GM12875 (cell line): ENCODE data around the gene ADAMTS12.

Source experiments
- H3K4me3 ChIP-seq: one replicate; pipeline ENCODE4 v1.5.1; 2011; ENCODE audit warnings: low read depth, low read length, control low read depth
- TF ChIP-seq, protein P1 (sequence below): IDR thresholded peaks from 2 replicates; pipeline ENCODE4 v1.5.1; 2011; ENCODE audit warnings: low read depth, mild to moderate bottlenecking, control low read depth, inconsistent platforms, low read length, moderate library complexity, borderline replicate concordance; ENCODE audit not compliant: insufficient read depth

ADAMTS12 gene

DNA sequence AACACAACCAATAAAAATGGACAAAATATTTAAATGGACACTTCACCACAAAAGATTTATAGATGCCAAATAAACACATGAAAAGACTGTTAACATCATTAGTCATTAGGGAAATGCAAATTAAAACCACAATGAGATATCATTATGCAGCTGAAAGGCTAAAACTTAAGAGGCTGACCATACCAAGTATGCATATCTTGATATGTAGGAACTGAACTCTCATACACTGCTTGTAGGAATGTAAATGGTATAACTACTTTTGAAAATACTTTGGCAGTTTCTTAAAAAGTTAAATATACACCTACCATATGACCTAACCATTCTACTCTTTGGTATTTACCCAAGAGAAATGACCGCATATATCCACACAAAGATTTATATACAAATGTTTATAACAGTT lies 13.6 kb upstream of the ADAMTS12 start:
- TF ChIP-seq, protein P1, sequence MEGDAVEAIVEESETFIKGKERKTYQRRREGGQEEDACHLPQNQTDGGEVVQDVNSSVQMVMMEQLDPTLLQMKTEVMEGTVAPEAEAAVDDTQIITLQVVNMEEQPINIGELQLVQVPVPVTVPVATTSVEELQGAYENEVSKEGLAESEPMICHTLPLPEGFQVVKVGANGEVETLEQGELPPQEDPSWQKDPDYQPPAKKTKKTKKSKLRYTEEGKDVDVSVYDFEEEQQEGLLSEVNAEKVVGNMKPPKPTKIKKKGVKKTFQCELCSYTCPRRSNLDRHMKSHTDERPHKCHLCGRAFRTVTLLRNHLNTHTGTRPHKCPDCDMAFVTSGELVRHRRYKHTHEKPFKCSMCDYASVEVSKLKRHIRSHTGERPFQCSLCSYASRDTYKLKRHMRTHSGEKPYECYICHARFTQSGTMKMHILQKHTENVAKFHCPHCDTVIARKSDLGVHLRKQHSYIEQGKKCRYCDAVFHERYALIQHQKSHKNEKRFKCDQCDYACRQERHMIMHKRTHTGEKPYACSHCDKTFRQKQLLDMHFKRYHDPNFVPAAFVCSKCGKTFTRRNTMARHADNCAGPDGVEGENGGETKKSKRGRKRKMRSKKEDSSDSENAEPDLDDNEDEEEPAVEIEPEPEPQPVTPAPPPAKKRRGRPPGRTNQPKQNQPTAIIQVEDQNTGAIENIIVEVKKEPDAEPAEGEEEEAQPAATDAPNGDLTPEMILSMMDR, result no peak
- H3K4me3 ChIP-seq, result no peak overlapping the region

DNA sequence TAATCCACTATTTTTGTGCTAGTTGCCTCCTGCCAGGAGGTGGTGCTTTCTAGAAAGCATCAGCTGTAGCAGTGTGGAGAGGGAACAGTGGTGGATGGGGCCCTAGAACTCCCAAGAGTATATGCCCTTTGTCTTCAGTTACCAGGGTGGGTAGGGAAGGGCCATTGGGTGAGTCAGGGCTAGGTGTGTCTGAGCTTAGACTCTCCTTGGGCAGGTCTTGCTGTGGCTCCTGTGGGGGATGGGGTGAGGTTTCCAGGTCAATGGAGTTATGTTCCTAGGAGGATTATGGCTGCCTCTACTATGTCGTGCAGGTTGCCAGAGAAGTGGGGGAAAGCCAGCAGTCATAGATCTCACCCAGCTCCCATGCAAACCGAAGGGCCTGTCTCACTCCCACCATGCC lies 11.3 kb upstream of the ADAMTS12 start:
- H3K4me3 ChIP-seq, result no peak overlapping the region
- TF ChIP-seq, protein P1, result no peak

DNA sequence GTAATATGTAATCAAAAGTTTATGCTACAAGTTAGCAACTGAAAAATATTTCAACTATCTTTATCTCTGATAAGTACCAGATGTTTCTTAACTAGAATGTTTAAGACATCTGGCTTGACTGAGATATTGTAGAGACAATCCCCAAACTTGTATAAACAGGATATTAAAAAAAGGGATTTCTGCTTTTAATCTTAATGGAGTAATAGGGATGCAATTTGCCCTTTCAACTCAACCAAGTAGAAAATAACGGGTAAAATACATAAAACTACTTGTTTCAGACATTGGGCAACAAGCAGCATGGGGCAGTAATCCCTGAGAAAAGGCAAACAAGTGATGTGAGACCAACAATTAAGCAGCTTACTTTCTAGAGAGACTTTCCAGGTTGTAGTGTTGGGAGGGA lies 9.4 kb upstream of the ADAMTS12 start:
- TF ChIP-seq, protein P1, result no peak
- no peak overlapping the region for H3K4me3 ChIP-seq

DNA sequence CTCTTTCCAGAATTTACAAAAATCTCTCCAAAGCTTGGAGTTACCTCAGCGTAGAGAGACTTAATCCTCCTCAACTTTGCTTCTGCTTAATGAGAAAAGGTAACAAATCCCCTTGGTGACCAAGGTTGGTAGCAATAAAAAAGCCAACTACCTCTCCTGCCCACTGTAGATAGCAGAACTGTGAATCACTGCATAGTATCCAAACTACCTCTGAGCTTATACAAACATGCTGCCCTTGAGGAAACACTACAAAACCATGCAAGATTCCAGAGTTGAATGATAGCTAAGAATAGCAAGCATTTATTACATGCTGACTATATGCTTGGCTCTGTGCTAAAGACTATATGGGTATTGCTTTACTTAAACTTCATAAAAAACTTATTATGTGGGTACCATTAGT lies 2.8 kb upstream of the ADAMTS12 start:
- TF ChIP-seq, protein P1, result no peak
- no peak overlapping the region for H3K4me3 ChIP-seq

DNA sequence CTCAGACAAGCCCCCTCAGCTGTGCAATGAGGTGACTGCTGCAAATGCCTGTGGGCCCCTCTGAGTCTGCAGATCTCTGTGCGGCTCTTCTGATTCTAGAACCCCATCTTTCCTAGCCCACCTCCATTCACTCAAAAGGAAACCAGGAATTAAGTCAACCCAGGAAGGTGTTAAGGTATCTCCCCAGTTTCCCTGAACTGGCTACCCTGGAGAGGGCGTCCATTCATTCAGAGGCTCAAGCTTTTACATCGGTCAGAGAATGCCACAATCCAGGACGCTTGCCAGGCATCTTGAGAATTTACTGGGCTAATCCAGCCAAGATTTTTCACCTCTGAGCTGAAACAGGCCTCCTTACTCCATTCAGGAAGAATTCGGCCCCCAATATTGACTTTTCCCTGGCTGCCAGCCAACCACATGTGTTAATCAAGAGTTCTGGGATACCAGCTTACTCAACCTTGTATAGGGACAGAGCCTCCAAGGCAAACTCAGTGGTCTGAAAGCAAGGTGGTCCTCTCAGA lies 889 bp upstream of the ADAMTS12 start:
- TF ChIP-seq, protein P1, result no peak
- no peak overlapping the region for H3K4me3 ChIP-seq

DNA sequence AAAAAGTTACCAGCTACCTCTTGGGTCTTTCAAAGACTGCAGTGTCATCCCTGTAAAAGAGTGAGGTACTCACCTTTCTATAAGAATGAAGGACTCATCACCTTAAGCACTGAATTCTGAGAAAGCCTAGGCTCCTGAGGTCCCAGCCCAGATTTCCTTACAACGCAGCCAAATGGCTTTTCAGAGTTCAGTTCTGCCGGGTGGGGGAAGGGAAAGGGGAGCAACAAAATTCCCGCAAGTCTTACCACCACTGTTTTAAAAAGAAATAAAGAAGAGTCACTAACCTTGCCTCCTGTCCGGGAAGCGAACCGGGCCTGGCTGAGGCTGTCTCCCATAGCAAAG lies 373 bp downstream of the ADAMTS12 start:
- TF ChIP-seq, protein P1, result no peak
- H3K4me3 ChIP-seq, result peak overlapping the region; percentile 21

DNA sequence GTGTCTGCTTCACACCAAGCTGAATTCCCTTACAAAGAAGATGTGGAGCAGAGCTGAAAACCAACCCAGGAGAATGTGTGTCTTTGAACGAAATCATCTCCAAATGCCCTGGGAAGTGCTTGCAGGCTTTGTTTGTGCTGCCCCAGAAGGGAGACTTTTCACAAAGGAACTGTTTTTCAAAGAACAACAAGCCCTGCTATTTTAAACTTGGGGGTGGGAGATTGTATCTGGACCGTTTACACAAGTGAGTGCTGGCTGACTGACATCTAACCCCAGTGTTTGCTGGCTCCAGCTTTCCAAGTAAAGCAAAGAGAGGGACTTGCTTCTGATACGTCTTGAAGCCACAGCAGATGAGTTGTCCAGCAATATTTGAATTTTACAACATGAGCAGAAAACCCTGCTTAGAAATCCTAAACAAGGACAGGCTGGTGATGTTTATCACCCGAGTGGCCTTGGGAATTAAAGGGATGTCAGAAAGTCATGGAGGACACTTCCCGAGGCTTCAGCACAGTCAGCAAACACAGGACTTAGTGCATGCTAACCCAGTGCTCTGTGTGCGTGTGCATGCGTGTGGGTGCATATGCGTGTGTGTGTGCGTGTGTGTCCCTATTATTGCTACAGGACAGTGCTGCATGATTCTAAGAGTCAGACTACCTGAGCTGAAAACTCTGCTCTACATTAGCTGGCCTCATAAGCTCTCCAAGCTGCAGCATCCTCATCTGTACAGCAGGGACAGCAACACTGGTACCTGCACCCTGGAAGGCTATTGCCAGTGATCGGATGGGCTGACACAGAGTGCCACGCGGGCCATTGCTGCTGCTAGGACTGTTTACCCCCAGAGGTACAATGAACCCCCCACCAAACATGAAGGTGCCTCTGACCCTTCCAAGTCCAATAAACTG lies 1.4 kb downstream of the ADAMTS12 start:
- TF ChIP-seq, protein P1, result 0 out of 2 replicates have a peak, but pooled peaks have one; percentile 14
- no peak overlapping the region for H3K4me3 ChIP-seq
